H9 (cell line): ENCODE data around the gene LHCGR. TPM values are rescaled to one million over a fixed set of nuclear protein-coding genes. Genes with fewer than 3 reads are reported as not detected.

ENCODE experiments used
- DNase-seq: peaks from one replicate; pipeline ENCODE4 v3.0.0-alpha.2; 2017
- H2AFZ ChIP-seq: one replicate; pipeline ENCODE4 v1.6.1; 2013; ENCODE audit warnings: mild to moderate bottlenecking, low read length, control low read depth, moderate library complexity
- H2AK5ac ChIP-seq: 2 replicates; pipeline ENCODE4 v1.6.1; 2013; ENCODE audit warnings: low read length, control low read depth, mixed read lengths; ENCODE audit not compliant: insufficient read length
- H2BK120ac ChIP-seq: one replicate; pipeline ENCODE4 v1.6.1; 2013; ENCODE audit warnings: low read depth, mild to moderate bottlenecking, low read length, control low read depth, inconsistent platforms; ENCODE audit not compliant: poor library complexity, severe bottlenecking
- H2BK12ac ChIP-seq: 2 replicates; pipeline ENCODE4 v1.6.1; 2013; ENCODE audit warnings: low read length, control low read depth, mixed read lengths, low read depth; ENCODE audit not compliant: insufficient read length
- H2BK15ac ChIP-seq: 2 replicates; pipeline ENCODE4 v1.6.1; 2013; ENCODE audit warnings: low read depth, low read length, control low read depth
- H2BK20ac ChIP-seq: one replicate; pipeline ENCODE4 v1.6.1; 2013; ENCODE audit warnings: low read depth, mild to moderate bottlenecking, low read length, control low read depth, inconsistent platforms; ENCODE audit not compliant: poor library complexity, severe bottlenecking
- H2BK5ac ChIP-seq: 2 replicates; pipeline ENCODE4 v1.6.1; 2013; ENCODE audit warnings: low read length, control low read depth, mixed read lengths; ENCODE audit not compliant: insufficient read length
- H3K14ac ChIP-seq: 2 replicates; pipeline ENCODE4 v1.6.1; 2013; ENCODE audit warnings: low read length, control low read depth; ENCODE audit not compliant: insufficient read depth
- H3K18ac ChIP-seq: 2 replicates; pipeline ENCODE4 v1.6.1; 2013; ENCODE audit warnings: low read depth, mild to moderate bottlenecking, mixed read lengths, low read length, control low read depth; ENCODE audit not compliant: insufficient read length
- H3K23ac ChIP-seq: 2 replicates; pipeline ENCODE4 v1.6.1; 2013; ENCODE audit warnings: low read length, control low read depth, mixed read lengths, low read depth; ENCODE audit not compliant: insufficient read length
- H3K23me2 ChIP-seq: 2 replicates; pipeline ENCODE4 v1.6.1; 2013; ENCODE audit warnings: low read depth, mild to moderate bottlenecking, mixed read lengths, low read length, control low read depth; ENCODE audit not compliant: insufficient read length, poor library complexity, severe bottlenecking
- H3K27ac ChIP-seq: 2 replicates; pipeline ENCODE4 v1.5.1; 2013; ENCODE audit warnings: low read length, control low read depth, mixed read lengths, low read depth; ENCODE audit not compliant: insufficient read length
- H3K27me3 ChIP-seq: 2 replicates; pipeline ENCODE4 v1.6.1; 2013; ENCODE audit warnings: low read length, control low read depth, inconsistent platforms; ENCODE audit not compliant: insufficient read depth
- H3K4ac ChIP-seq: 2 replicates; pipeline ENCODE4 v1.6.1; 2013; ENCODE audit warnings: low read depth, mild to moderate bottlenecking, control low read depth, inconsistent platforms, low read length, moderate library complexity
- H3K4me1 ChIP-seq: 2 replicates; pipeline ENCODE4 v1.6.1; 2013; ENCODE audit warnings: low read length, control low read depth, inconsistent platforms; ENCODE audit not compliant: insufficient read depth
- H3K4me2 ChIP-seq: 2 replicates; pipeline ENCODE4 v1.6.1; 2013; ENCODE audit warnings: low read length, control low read depth, mixed read lengths; ENCODE audit not compliant: insufficient read length, insufficient read depth
- H3K56ac ChIP-seq: 2 replicates; pipeline ENCODE4 v1.6.1; 2013; ENCODE audit warnings: low read depth, mild to moderate bottlenecking, mixed read lengths, low read length, control low read depth; ENCODE audit not compliant: insufficient read length
- H3K79me1 ChIP-seq: 2 replicates; pipeline ENCODE4 v1.6.1; 2013; ENCODE audit warnings: low read depth, mild to moderate bottlenecking, moderate library complexity, low read length, control low read depth, inconsistent platforms; ENCODE audit not compliant: insufficient read depth, poor library complexity, severe bottlenecking
- H3K79me2 ChIP-seq: 2 replicates; pipeline ENCODE4 v1.6.1; 2013; ENCODE audit warnings: low read length, control low read depth, inconsistent platforms; ENCODE audit not compliant: insufficient read depth
- H3K9ac ChIP-seq: 2 replicates; pipeline ENCODE4 v1.6.1; 2013; ENCODE audit warnings: low read length, control low read depth, mixed read lengths; ENCODE audit not compliant: insufficient read length; ENCODE audit errors: extremely low read depth
- H3K9me3 ChIP-seq: one replicate; pipeline ENCODE4 v1.6.1; 2013; ENCODE audit warnings: low read depth, low read length, inconsistent platforms; ENCODE audit not compliant: control insufficient read depth
- H3T11ph ChIP-seq: one replicate; pipeline ENCODE4 v1.6.1; 2013; ENCODE audit warnings: mild to moderate bottlenecking, low read length, control low read depth, inconsistent platforms
- H4K20me1 ChIP-seq: one replicate; pipeline ENCODE4 v1.6.1; 2013; ENCODE audit not compliant: control insufficient read depth, insufficient read length, insufficient read depth
- H4K5ac ChIP-seq: 2 replicates; pipeline ENCODE4 v1.6.1; 2013; ENCODE audit warnings: low read depth, mild to moderate bottlenecking, mixed read lengths, low read length, control low read depth; ENCODE audit not compliant: insufficient read length
- H4K8ac ChIP-seq: replicated peaks from 2 replicates; pipeline ENCODE4 v1.6.1; 2013; ENCODE audit warnings: low read length, control low read depth, mixed read lengths, low read depth; ENCODE audit not compliant: insufficient read length
- H4K91ac ChIP-seq: 2 replicates; pipeline ENCODE4 v1.6.1; 2013; ENCODE audit warnings: low read depth, mild to moderate bottlenecking, moderate library complexity, mixed read lengths, low read length, control low read depth; ENCODE audit not compliant: insufficient read length
- H3K27ac Mint-ChIP-seq, 3 experiments: 2 replicates in 2 of 3; 3 replicates in 1 of 3; pipeline ENCODE4 v1.8.0; 2020 to 2021; ENCODE audit warnings: mixed read lengths in 3 of 3, mild to moderate bottlenecking in 1 of 3, moderate library complexity in 1 of 3
- H3K27me3 Mint-ChIP-seq: 2 replicates; pipeline ENCODE4 v1.8.0; 2021; ENCODE audit warnings: low read depth, mild to moderate bottlenecking, moderate library complexity, mixed read lengths
- H3K36me3 Mint-ChIP-seq, 3 experiments: 2 replicates in 2 of 3; 3 replicates in 1 of 3; pipeline ENCODE4 v1.8.0; 2020 to 2021; ENCODE audit warnings: low read depth in 3 of 3, mixed read lengths in 3 of 3; ENCODE audit not compliant: insufficient read depth in 1 of 3
- H3K4me1 Mint-ChIP-seq, 2 experiments: 2 replicates each; pipeline ENCODE4 v1.8.0; 2020; ENCODE audit warnings: mixed read lengths in 2 of 2
- H3K4me3 Mint-ChIP-seq, 2 experiments: 2 replicates in 1 of 2; 3 replicates in 1 of 2; pipeline ENCODE4 v1.8.0; 2020 to 2021; ENCODE audit warnings: mild to moderate bottlenecking in 2 of 2, mixed read lengths in 2 of 2, moderate library complexity in 1 of 2
- H3K9me3 Mint-ChIP-seq, 2 experiments: 2 replicates in 1 of 2; 3 replicates in 1 of 2; pipeline ENCODE4 v1.8.0; 2020; ENCODE audit warnings: mild to moderate bottlenecking in 2 of 2, mixed read lengths in 2 of 2, moderate library complexity in 1 of 2
- CTCF ChIP-seq: fragments of 200-600 bp; sonication (generic); conservative IDR thresholded peaks from 3 replicates; pipeline ENCODE4 v1.8.0; 2021; ENCODE audit warnings: antibody characterized with exemption, mild to moderate bottlenecking
- WGBS: extraction: QIAGEN DNeasy Blood & Tissue Kit; methylation state at CpG from one replicate; pipeline ENCODE4 v1.1.7; 2013; ENCODE audit warnings: missing lambda C conversion rate, low lambda C conversion rate, mixed read lengths; ENCODE audit not compliant: insufficient read length; ENCODE audit errors: extremely low coverage; 5-methylcytosine and 5-hydroxymethylcytosine counted together
- total RNA-seq: library from RNA; stranded (reverse); gene quantifications from 2 replicates; pipeline ENCODE4 v1.2.1, GENCODE V29; 2021

Gene LHCGR
- total RNA-seq, 1 experiment from 2014 or later = 0.44 TPM

- no peaks in the 10 kb centered on the region for H3K9me3 ChIP-seq
- Mint-ChIP-seq H3K4me3 (no peak overlapping the region), H3K36me3 (no peaks in the 10 kb centered on the region), H3K27me3 (no peaks in the 10 kb centered on the region; the same call in 1 of the 2 replicates), H3K4me1 (peaks cover 15 to 31% of the 10 kb centered on the region in 2 experiments), H3K9me3 (no peaks in the 10 kb centered on the region), H3K27ac (no peak overlapping the region)
- H3T11ph ChIP-seq = no peak overlapping the region
- H4K20me1 ChIP-seq = no peaks in the 10 kb centered on the region
- H2BK12ac ChIP-seq = no peak overlapping the region
- H2BK20ac ChIP-seq = no peak overlapping the region
- no peak overlapping the region for H3K4me2 ChIP-seq
- H3K9ac ChIP-seq = no peak overlapping the region
- H2BK5ac ChIP-seq = no peak overlapping the region
- H3K14ac ChIP-seq = no peak overlapping the region
- H3K79me2 ChIP-seq = no peaks in the 10 kb centered on the region
- H3K27ac ChIP-seq = no peak overlapping the region
- H3K18ac ChIP-seq = no peak overlapping the region
- H3K4me1 ChIP-seq = no peaks in the 10 kb centered on the region; the same call in 1 of the 2 replicates
- H4K5ac ChIP-seq = no peak overlapping the region
- H4K8ac ChIP-seq = no peak overlapping the region
- H3K23ac ChIP-seq = no peak overlapping the region
- no peak overlapping the region for H2AK5ac ChIP-seq
- H3K23me2 ChIP-seq = no peaks in the 10 kb centered on the region
- WGBS = no CpG with 5 or more reads among the region's 2 CpGs
- H3K27me3 ChIP-seq = no peaks in the 10 kb centered on the region
- H3K79me1 ChIP-seq = no peaks in the 10 kb centered on the region
- no peak overlapping the region for H3K56ac ChIP-seq
- no peak overlapping the region for H4K91ac ChIP-seq
- peak; percentile 29; the same call in 2 of the 3 replicates for TF ChIP-seq CTCF
- no peak overlapping the region for H2AFZ ChIP-seq
- no peak overlapping the region for H3K4ac ChIP-seq
- H2BK120ac ChIP-seq = no peak overlapping the region
- no peak for DNase-seq
- H2BK15ac ChIP-seq = no peak overlapping the region
Observed at GRCh38 chr2:48727560-48727959, 28.0 kb downstream of the LHCGR start.
